Measurements from ENCODE around the gene CILP2. TPM values are rescaled to one million over a fixed set of nuclear protein-coding genes. Genes with fewer than 3 reads are reported as not detected.

Gene CILP2
- total and polyA plus RNA-seq, 2 donors (not counting 1 experiment from before 2014, with no cell fraction given) = 0.10 to 0.66 TPM

DNA sequence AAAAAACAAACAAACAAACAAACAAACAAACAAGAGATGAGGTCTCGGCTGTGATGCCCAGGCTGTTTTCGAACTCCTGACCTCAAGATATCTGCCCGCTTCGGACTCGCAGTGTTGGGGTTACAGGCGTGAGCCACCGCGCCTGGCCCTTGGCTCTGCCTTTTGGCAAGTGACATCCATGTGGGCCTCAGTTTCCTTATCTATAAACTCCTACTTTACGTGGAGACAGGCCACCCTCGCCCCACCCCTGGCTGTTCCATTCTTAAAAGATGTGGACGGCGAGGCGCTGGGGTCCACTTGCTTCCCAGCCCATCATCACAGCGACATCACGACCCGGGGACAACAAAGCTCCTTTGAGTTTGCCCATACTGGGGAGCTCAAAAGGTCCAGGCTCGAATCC, 24.4 kb upstream of the CILP2 start:
- TF ChIP-seq CTCF (conservative IDR thresholded peaks at IDR 0.05 in 1 of 2, IDR thresholded peaks at IDR 0.05 in 1 of 2; ENCODE audit: low read depth in 1 of 2, low read length in 2 of 2) (no peak), EZH2 (IDR thresholded peaks at IDR 0.05; ENCODE audit: low read length, missing control alignments) (no peak)
- Histone ChIP-seq H3K9me3 (ENCODE audit: control insufficient read depth, insufficient read depth, low read depth, low read length) (no peaks in the 10 kb centered on the region), H3K79me2 (ENCODE audit: control insufficient read depth, insufficient read depth, low read length) (peaks cover 14% of the 10 kb centered on the region), H3K36me3 (ENCODE audit: control insufficient read depth, insufficient read depth, low read length) (no peaks in the 10 kb centered on the region), H3K27me3 (ENCODE audit: control insufficient read depth, insufficient read depth, low read length) (no peaks in the 10 kb centered on the region), H4K20me1 (ENCODE audit: control insufficient read depth, extremely low read depth, insufficient read depth, low read length) (no peaks in the 10 kb centered on the region), H3K9ac (ENCODE audit: insufficient read depth, low read length) (no peak overlapping the region), H3K4me3 (replicated peaks in 1 of 4; ENCODE audit: control extremely low read depth in 1 of 4, insufficient read depth in 1 of 4, low read depth in 3 of 4, low read length in 4 of 4) (no peak overlapping the region), H3K27ac (ENCODE audit: insufficient read depth, low read length) (no peak overlapping the region), H3K4me1 (ENCODE audit: control insufficient read depth, extremely low read depth, insufficient read depth, low read length) (no peaks in the 10 kb centered on the region), H2AFZ (ENCODE audit: low read length) (no peak overlapping the region), H3K4me2 (ENCODE audit: extremely low read depth, insufficient read depth, low read length) (no peak overlapping the region)
- DNase-seq (ENCODE audit: low read depth in 2 of 2) = no peak

DNA sequence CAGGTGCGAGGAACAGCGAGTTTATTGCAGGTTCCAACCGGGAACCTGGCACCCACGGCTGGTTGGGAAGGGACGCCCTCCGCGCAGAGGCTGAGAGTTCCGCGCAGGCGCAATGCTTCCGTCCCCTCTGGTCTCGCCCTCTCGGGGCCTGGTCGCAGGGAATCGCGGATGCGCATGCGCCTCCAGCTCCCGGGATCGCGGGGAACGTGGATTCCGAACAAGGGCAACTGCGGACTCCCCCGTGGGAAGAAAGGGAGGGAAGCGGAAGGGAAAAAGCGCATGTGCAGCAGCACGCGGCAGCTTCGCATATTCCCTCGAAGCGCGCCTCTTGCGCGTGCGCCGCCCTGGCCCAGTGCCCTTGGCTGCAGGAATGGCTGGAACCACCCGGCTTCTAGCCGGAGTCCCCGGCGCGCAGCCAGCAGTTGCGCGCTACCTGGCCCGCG, 23.8 kb upstream of the CILP2 start:
- Histone ChIP-seq H3K27me3 (ENCODE audit: control insufficient read depth, insufficient read depth, low read length) (no peaks in the 10 kb centered on the region), H3K4me1 (ENCODE audit: control insufficient read depth, extremely low read depth, insufficient read depth, low read length) (no peaks in the 10 kb centered on the region), H4K20me1 (ENCODE audit: control insufficient read depth, extremely low read depth, insufficient read depth, low read length) (no peaks in the 10 kb centered on the region), H3K9me3 (ENCODE audit: control insufficient read depth, insufficient read depth, low read depth, low read length) (no peaks in the 10 kb centered on the region), H3K27ac (ENCODE audit: insufficient read depth, low read length) (no peak overlapping the region), H3K4me3 (replicated peaks in 1 of 4; ENCODE audit: control extremely low read depth in 1 of 4, insufficient read depth in 1 of 4, low read depth in 3 of 4, low read length in 4 of 4) (peak overlapping the region in 1 of 4 experiments; percentile 30), H3K79me2 (ENCODE audit: control insufficient read depth, insufficient read depth, low read length) (peaks cover 18% of the 10 kb centered on the region), H2AFZ (ENCODE audit: low read length) (no peak overlapping the region), H3K4me2 (ENCODE audit: extremely low read depth, insufficient read depth, low read length) (no peak overlapping the region), H3K9ac (ENCODE audit: insufficient read depth, low read length) (no peak overlapping the region), H3K36me3 (ENCODE audit: control insufficient read depth, insufficient read depth, low read length) (peaks cover 2% of the 10 kb centered on the region)
- TF ChIP-seq CTCF (conservative IDR thresholded peaks at IDR 0.05 in 1 of 2, IDR thresholded peaks at IDR 0.05 in 1 of 2; ENCODE audit: low read depth in 1 of 2, low read length in 2 of 2) = no peak
- no peak for TF ChIP-seq EZH2 (IDR thresholded peaks at IDR 0.05; ENCODE audit: low read length, missing control alignments)
- peak; percentile 54 to 84 for DNase-seq (ENCODE audit: low read depth in 2 of 2)

DNA sequence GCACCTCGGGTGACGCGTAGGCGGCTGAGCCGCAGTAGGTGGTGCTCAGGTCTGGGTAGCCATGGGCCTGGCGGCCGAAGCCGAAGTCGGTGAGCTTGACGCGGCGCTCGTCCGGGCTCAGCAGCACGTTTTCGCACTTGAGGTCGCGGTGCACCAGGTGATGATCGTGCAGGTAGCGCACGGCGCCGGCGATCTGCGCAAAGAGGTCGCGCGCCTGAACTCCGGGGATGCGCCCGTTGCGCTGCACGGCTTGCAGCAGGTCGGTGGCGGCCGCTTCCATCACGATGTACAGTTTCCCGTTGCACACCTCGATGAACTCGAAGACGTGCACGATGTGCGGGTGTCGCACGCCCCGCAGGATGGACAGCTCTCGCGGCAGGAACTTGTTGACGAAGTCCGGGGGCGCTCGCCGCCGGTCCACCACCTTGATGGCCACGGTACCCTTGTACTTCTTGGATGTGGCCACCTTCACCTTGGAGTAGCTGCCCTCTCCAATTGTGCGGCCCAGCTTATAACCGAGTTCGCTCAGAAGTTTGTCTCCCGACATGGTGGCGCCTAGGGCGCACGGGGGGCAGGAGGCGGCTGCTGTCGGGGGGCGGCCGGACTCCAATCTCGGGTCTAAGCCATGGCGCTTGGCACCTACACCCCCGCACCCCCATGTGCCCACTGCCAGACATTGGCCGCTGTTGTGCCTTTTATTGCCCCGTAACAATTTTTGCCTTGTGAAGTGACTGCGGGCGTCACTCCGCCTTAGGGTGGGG, 23.0 kb upstream of the CILP2 start, which contains the start of gene TSSK6:
TSS of gene TSSK6 (minus strand) at position 668 of the 761 bp plus-strand sequence. CDS start at position 547, 121 bp downstream.
- H3K27ac ChIP-seq (ENCODE audit: insufficient read depth, low read length) = peak within 1 kb of the TSS; percentile 80
- peak within 1 kb of the TSS; percentile 93 for H3K4me2 ChIP-seq (ENCODE audit: extremely low read depth, insufficient read depth, low read length)
- H3K9me3 ChIP-seq (ENCODE audit: control insufficient read depth, insufficient read depth, low read depth, low read length) = no peaks in the 10 kb centered on the region
- peak within 1 kb of the TSS; percentile 42 to 98 (median 75) for H3K4me3 ChIP-seq (replicated peaks in 1 of 4; ENCODE audit: control extremely low read depth in 1 of 4, insufficient read depth in 1 of 4, low read depth in 3 of 4, low read length in 4 of 4)
- H2AFZ ChIP-seq (ENCODE audit: low read length) = peak within 1 kb of the TSS; percentile 84
- H3K9ac ChIP-seq (ENCODE audit: insufficient read depth, low read length) = peak within 1 kb of the TSS; percentile 72
- H3K79me2 ChIP-seq (ENCODE audit: control insufficient read depth, insufficient read depth, low read length) = peaks cover 20% of the 10 kb centered on the region
- no peak for DNase-seq (ENCODE audit: low read depth in 2 of 2)
- no peaks in the 10 kb centered on the region for H3K27me3 ChIP-seq (ENCODE audit: control insufficient read depth, insufficient read depth, low read length)
- peaks cover 2% of the 10 kb centered on the region for H3K36me3 ChIP-seq (ENCODE audit: control insufficient read depth, insufficient read depth, low read length)
- TF ChIP-seq CTCF (conservative IDR thresholded peaks at IDR 0.05 in 1 of 2, IDR thresholded peaks at IDR 0.05 in 1 of 2; ENCODE audit: low read depth in 1 of 2, low read length in 2 of 2) (no peak), EZH2 (IDR thresholded peaks at IDR 0.05; ENCODE audit: low read length, missing control alignments) (no peak)
- H3K4me1 ChIP-seq (ENCODE audit: control insufficient read depth, extremely low read depth, insufficient read depth, low read length) = no peaks in the 10 kb centered on the region
- no peaks in the 10 kb centered on the region for H4K20me1 ChIP-seq (ENCODE audit: control insufficient read depth, extremely low read depth, insufficient read depth, low read length)

Measured in fibroblast of lung (primary cell).